ENCODE data around the gene CCDC83.

DNA sequence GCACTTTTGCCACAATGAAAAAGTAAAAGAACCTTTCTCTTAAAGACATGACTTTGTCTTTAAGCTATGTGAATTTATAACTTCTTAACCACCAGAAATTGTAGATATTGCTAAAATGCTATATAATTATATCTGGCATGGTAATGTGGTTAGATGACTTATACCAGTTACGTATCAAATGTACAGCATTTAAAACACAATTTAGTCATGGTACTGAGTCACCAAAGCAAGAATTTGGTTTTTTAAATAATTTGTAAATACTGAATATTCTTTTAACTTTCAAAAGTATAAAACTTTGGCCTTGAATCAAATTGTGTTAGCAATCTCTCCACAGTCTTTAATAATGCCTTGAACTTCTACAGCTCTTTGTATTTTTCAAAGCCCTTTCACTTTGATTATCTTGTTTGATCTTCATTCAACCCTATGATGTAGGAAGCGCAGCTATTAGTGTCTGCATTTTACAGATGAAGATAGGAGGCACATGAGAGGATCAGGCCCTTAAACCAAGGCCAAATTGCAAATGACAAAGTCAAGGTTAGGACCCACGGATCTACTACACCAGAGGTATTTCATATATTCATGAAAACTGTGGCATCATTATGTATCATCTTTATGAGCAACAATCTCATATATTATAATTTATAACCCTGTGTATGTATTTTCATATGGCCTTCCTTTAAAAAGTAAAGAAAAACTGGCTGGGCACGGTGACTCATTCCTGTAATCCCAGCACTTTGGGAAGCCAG, 39.8 kb upstream of the CCDC83 start:
- TF ChIP-seq POLR2A (IDR thresholded peaks at IDR 0.05), result no peak
- TF ChIP-seq, protein P1, sequence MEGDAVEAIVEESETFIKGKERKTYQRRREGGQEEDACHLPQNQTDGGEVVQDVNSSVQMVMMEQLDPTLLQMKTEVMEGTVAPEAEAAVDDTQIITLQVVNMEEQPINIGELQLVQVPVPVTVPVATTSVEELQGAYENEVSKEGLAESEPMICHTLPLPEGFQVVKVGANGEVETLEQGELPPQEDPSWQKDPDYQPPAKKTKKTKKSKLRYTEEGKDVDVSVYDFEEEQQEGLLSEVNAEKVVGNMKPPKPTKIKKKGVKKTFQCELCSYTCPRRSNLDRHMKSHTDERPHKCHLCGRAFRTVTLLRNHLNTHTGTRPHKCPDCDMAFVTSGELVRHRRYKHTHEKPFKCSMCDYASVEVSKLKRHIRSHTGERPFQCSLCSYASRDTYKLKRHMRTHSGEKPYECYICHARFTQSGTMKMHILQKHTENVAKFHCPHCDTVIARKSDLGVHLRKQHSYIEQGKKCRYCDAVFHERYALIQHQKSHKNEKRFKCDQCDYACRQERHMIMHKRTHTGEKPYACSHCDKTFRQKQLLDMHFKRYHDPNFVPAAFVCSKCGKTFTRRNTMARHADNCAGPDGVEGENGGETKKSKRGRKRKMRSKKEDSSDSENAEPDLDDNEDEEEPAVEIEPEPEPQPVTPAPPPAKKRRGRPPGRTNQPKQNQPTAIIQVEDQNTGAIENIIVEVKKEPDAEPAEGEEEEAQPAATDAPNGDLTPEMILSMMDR (IDR thresholded peaks at IDR 0.05 in 4 of 5, conservative IDR thresholded peaks at IDR 0.05 in 1 of 5), result no peak

All from gastrocnemius medialis (tissue), 4 donors.